Adrenal gland (tissue), 12 donors: Measurements from ENCODE around the gene ESR2. TPM values are rescaled to one million over a fixed set of nuclear protein-coding genes. Genes with fewer than 3 reads are reported as not detected.

Experiments used
- DNase-seq, 7 donors: peaks; one replicate each; pipeline ENCODE4 v3.0.0-alpha.2; 2019 to 2020
- H3K27ac ChIP-seq, 5 donors: fragments of 200-600 bp; sonication (generic) in 4 of 5; 1 replicate in 3 of 5; 2 replicates in 2 of 5; pipeline versions ENCODE4 v1.5.1 to v1.8.0; 2016 to 2020; ENCODE audit warnings: mild to moderate bottlenecking in 1 of 5
- H3K27me3 ChIP-seq: fragments of 200-600 bp; 2 replicates; pipeline ENCODE4 v1.8.0; 2021
- H3K36me3 ChIP-seq, 2 donors: fragments of 200-600 bp; replicated peaks in 1 of 2; 1 replicate in 1 of 2; 2 replicates in 1 of 2; pipeline versions ENCODE4 v1.5.1 to v1.8.0; 2018 to 2022
- H3K4me1 ChIP-seq, 2 donors: fragments of 200-600 bp; replicated peaks in 1 of 2; 1 replicate in 1 of 2; 2 replicates in 1 of 2; pipeline versions ENCODE4 v1.5.1 to v1.8.0; 2018 to 2021
- H3K4me3 ChIP-seq, 4 donors: fragments of 200-600 bp; sonication (generic) in 3 of 4; one replicate each; pipeline ENCODE4 v1.5.1; 2016 to 2018
- H3K9me3 ChIP-seq, 3 donors: fragments of 200-600 bp; sonication (generic) in 1 of 3; replicated peaks in 1 of 3; 1 replicate in 2 of 3; 2 replicates in 1 of 3; pipeline versions ENCODE4 v1.5.1 to v1.8.0; 2016 to 2021
- CTCF ChIP-seq, 6 experiments: fragments of 450-650 bp in 4 of 6; fragments of 200-600 bp in 2 of 6; sonication (generic) in 1 of 6; IDR thresholded peaks; 1 replicate in 5 of 6; 2 replicates in 1 of 6; pipeline versions ENCODE4 v1.5.1 to v1.8.0; 2016 to 2021; ENCODE audit warnings: antibody characterized with exemption in 6 of 6, mild to moderate bottlenecking in 2 of 6, moderate library complexity in 1 of 6
- POLR2A ChIP-seq, 2 donors: fragments of 450-650 bp; IDR thresholded peaks; one replicate each; pipeline ENCODE4 v1.6.1; 2017; ENCODE audit warnings: antibody characterized with exemption in 2 of 2, mild to moderate bottlenecking in 2 of 2, moderate library complexity in 1 of 2
- WGBS, 4 donors: extraction: QIAGEN DNeasy Blood & Tissue Kit in 2 of 4; methylation state at CpG; one replicate each; pipeline versions ENCODE4 v1.1.5 to v1.1.7; 2013 to 2017; 5-methylcytosine and 5-hydroxymethylcytosine counted together
- intact Hi-C, 2 donors: fragments of 100-400 bp; cut with DNase I; formaldehyde crosslinking; loops; one replicate each; pipeline versions ENCODE4 v1.14.1 to v1.15.0; 2022 to 2023
- polyA plus RNA-seq, 3 donors: library from polyadenylated mRNA; stranded (reverse); fragments of 200-250 nt in 2 of 3; fragments of 350-450 nt in 1 of 3; fragmentation: Illumina TruSeq in 1 of 3; extraction: RNeasy Lipid Tissue Mini Kit (QIAGEN cat#74804) in 1 of 3; gene quantifications; one replicate each; pipeline ENCODE4 v1.2.3, GENCODE V29; 2013 to 2014
- total RNA-seq, 9 donors: library from RNA; depleted of rRNA in 4 of 9; stranded (reverse); fragments of >200 nt in 4 of 9; fragments of 120-200 nt in 1 of 9; fragmentation: NEBNext Ultra II Directional in 1 of 9; extraction: Animal tissue kit (Norgen Biotek cat#: 25700) in 1 of 9; gene quantifications; one replicate each; pipeline versions ENCODE4 v1.1.0 to v1.2.4, GENCODE V29; 2013 to 2023
- donor health status: healthy with polysubstance abuse.
- donor health status: Bipolar disorder and iron deficiency.
- donor health status: DM: yes; HTN: yes; CAD: no.
- donor health status: DM: no; HTN: no; CAD: no.
- donor health status: DM: no; HTN: no; CAD: no.
- donor health status: DM: yes; HTN: yes; CAD: no.

Gene ESR2
- total and polyA plus RNA-seq, 12 donors = 3.0 to 36.0 (median 18.8) TPM

- no peak for TF ChIP-seq POLR2A (IDR thresholded peaks at IDR 0.05)
- no peak for TF ChIP-seq CTCF (IDR thresholded peaks at IDR 0.05)
- no peak overlapping the region for H3K4me3 ChIP-seq
- peak in 2 of 7 donors; percentile 37 to 69 for DNase-seq
Observed at GRCh38 chr14:64234877-64235651, 59.1 kb downstream of the ESR2 start.

GRCh38 chr14:64233531-64234190 is 60.5 kb downstream of the ESR2 start:
- Histone ChIP-seq H3K27ac (peak overlapping the region in 3 of 5 donors; percentile 91 to 96 (median 93)), H3K9me3 (no peaks in the 10 kb centered on the region), H3K4me3 (no peak overlapping the region), H3K36me3 (peaks cover 0 to 7% of the 10 kb centered on the region in 2 donors), H3K4me1 (peaks cover 10 to 30% of the 10 kb centered on the region in 2 donors), H3K27me3 (no peaks in the 10 kb centered on the region)
- WGBS, 4 donors = 91 to 95% (median 92%) methylated on average over 4 of the region's 4 CpGs
- intact Hi-C loops = loop anchor here in 1 of 2 donors (10.0 kb wide), 1 partner anchor 51 kb away; no protein-coding TSS in a partner anchor
- peak in 1 of 7 donors; percentile 12 for DNase-seq
- TF ChIP-seq POLR2A (IDR thresholded peaks at IDR 0.05) (no peak), CTCF (IDR thresholded peaks at IDR 0.05) (no peak)

More at GRCh38 chr14:64234877-64235651, 59.1 kb downstream of the ESR2 start:
- 70 to 87% (median 79%) methylated on average over 19 to 24 of the region's 24 CpGs for WGBS, 4 donors
- no peaks in the 10 kb centered on the region for H3K36me3 ChIP-seq
- H3K4me1 ChIP-seq = peaks cover 7 to 26% of the 10 kb centered on the region in 2 donors
- intact Hi-C loops = loop anchor here in 1 of 2 donors (10.0 kb wide), 1 partner anchor 50 kb away; no protein-coding TSS in a partner anchor
- H3K27ac ChIP-seq = peak overlapping the region in 1 of 5 donors; percentile 93
- H3K27me3 ChIP-seq = no peaks in the 10 kb centered on the region
- H3K9me3 ChIP-seq = no peaks in the 10 kb centered on the region

GRCh38 chr14:64232944-64233343 is 61.2 kb downstream of the ESR2 start:
- intact Hi-C loops = loop anchor here in 1 of 2 donors (10.0 kb wide), 1 partner anchor 52 kb away; no protein-coding TSS in a partner anchor
- H3K27ac ChIP-seq = peak overlapping the region; percentile 71 to 96 (median 91)
- H3K9me3 ChIP-seq = no peaks in the 10 kb centered on the region
- peak in 1 of 7 donors; percentile 22 for DNase-seq
- peaks cover 10 to 26% of the 10 kb centered on the region in 2 donors for H3K4me1 ChIP-seq
- H3K36me3 ChIP-seq = peaks cover 0 to 7% of the 10 kb centered on the region in 2 donors
- no peaks in the 10 kb centered on the region for H3K27me3 ChIP-seq
- 90 to 94% (median 92%) methylated on average over 3 to 9 of the region's 9 CpGs for WGBS, 4 donors
- H3K4me3 ChIP-seq = no peak overlapping the region
- TF ChIP-seq CTCF (IDR thresholded peaks at IDR 0.05) = no peak
- TF ChIP-seq POLR2A (IDR thresholded peaks at IDR 0.05) = no peak
